Activated CD4-positive, alpha-beta T cell treated with anti-CD3 and anti-CD28 coated beads, Interleukin-10, Interleukin-2, amounts not matched to agents 100 ng/mL and 50 ng/mL, durations not matched to agents 16 hours and 8 hours (primary cell): ENCODE measurements around the gene APOBEC3A.
A peak's percentile ranks its signal among the peaks of the same experiment; 100 is the strongest.
"Not testable (repeated sequence)": the region's sequence is repeated elsewhere in the genome, so short reads cannot be mapped to it uniquely, and the experiment has no call there.

ENCODE experiments used
- DNase-seq: peaks from one replicate; pipeline ENCODE4 v3.0.0-alpha.2; 2020

Gene APOBEC3A

DNA sequence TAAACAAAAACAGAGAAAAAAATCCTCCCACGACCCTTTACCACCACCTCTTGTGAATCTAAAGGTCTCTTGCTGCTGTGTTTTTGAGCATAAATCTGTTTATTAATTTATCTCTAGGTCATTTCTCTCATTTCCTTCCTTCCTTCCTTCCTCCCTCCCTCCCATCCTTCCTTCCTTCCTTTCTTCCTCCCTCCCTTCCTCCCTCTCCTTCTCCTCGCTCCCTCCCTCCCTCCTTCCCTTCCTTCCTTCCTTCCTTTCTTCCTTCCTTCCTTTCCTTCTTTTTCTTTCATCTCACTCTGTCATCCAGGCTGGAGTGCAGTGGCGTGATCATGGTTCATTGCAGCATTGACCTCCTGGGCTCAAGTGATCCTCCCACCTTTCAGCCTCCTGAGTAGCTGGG is 13.5 kb upstream of the APOBEC3A start:
- DNase-seq: no peak

DNA sequence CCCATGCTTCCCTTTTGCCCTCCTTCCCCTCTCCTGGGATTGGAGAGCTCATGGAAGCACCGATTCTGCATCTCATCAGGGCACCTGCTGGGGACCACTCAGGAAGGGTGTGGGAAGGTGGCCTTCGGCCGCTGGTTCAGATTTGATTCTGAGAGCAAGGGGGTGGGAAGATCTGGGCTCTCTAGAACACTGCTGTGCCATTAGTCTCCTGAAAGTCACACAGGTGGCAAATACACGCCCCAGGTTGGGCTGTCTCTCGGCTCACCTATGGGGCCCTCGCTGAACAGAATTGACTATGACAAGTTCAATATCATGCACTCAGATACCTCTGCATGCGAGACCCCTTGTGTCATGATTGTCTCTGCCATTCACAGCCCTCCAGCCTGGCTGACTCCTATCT is 12.8 kb upstream of the APOBEC3A start:
- DNase-seq: no peak

DNA sequence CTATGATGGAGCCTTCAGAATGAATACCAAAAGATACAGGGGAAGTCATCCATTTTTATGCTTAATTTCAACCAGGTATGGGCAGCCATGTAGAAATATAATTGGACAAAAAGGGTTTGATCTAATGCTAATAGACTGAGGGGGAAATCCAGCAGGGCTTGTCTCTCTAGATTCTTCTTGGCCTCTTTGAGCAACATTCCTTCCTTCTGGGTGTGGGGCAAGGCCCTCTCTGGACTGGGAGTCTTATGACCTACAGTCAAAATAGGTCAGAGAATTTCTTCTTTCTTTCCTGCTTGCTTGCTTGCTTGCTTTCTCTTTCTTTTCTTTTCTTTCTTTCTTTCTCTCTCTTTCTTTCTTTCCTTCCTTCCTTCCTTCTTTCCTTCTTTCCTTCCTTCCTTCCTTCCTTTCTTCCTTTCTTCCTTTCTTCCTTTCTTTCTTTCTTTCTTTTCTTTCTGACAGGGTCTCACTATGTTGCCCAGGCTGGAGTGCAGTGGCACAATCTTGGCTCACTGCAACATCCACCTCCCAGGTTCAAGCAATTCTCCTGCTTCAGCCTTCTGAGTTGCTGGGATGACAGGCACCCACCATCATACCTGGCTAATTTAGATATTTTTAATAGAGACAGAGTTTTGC is 11.6 kb upstream of the APOBEC3A start:
- DNase-seq: not testable (repeated sequence)

DNA sequence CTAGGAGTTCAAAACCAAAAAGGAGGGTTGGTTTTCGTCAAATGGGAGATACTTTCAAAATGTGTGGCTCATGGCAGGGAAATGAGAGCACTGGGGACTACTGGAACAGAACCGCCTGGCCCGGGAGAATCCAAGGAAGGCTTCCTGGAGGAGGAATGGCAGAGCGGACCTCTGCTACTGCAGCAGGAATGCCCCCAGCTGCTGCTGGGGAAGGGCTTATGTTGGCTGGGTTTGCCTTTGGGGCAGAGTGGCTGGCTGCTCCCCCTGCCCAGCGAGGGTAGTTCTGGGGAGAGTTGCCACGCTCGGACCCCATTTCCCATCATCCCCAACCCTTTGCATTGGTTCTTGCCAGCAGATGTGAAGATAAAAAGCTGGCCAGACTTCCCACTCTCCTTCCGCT is 10.6 kb upstream of the APOBEC3A start:
- no peak for DNase-seq

DNA sequence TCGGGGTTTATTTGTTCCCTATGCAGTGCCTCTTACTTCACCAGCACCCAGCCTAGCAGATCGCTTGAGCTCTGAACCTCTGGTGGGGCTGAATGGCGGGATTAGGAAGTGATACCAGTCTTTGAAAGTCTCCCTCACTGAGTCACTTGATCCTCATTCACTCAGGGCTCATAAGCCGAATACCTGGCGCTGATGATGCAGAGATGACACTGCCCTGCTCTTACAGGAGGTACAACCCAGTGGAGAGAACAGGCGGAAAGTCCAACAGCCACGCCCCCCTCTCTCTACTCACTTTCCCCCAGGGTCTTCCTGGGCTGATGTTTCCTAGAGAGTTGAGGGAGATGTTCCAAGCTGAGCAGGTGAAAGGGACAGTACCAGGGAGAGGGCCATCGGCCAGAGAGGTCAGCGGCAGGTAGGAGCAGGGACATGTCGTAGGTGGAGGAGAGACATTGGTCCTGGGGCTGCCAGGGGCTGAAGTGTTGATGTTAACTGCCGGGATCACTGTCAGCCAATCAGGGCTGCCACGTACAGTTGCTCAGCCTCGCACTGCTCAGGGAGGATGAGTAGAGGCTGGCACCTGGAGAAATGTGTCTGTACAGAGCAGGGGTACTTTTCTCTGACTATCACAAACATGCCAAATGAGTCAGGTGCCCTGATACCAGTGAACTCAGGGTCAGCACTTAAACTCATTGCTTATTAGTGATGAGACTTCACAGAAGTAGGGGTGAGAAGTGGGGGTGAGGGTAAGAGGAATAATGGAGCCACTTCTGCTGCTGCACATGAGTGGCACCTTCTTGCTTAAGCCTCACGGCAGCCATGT is 9.9 kb upstream of the APOBEC3A start:
- no peak for DNase-seq

DNA sequence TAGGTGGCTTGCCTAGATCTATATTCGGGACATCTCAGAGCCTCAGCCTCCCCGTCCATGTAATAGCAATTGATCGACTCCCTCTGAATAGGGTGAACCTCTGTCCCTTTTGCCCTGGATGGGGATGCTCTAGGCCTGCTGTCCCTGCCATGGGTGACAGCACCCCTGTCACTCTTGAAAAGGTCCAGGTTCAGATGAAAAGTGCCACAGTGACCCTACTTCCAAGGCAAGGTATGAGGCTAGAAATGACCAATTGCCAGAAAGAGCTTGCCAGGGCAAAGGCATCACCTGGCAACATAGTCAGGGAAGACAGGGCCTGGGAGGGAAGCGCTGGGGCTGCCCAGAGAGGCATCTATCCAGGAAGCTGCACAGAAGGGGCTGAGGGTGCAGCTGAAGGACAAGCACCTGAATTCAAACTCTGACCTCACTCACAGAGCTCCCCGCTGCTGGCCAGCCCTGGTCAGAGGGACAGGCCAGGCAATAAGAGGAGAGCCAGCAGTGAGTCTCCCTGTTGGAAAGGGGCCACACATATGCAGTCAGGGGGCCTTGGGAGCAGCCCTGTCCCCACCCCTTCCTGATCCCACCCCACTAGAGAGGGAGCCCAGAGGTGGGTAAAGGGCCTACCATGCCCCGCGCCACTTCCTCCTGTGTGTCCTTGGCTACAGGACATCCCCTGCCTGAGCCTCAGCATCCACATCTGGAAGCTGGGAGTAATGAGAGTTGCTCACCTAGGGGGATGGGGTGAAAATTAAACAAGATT is 9.0 kb upstream of the APOBEC3A start:
- no peak for DNase-seq

DNA sequence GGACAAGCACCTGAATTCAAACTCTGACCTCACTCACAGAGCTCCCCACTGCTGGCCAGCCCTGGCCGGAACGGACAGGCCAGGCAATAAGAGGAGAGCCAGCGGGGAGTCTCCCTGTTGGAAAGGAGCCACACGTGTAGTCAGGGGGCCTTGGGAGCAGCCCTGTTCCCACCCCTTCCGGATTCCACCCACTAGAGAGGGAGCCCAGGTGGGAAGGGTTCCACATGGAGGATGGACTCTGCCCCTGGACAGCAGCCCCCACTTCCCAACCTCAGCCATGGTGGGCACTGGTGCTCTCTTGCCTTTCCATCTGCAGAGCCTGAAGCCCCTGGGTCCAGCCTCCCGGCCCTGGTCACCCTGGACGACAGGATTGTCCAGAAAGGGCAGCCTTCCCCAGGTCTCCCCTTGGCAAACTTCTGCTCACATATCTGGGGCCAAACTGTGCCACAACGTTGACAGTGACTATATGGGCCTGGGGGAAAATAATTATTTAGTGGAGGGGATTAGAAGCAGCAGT is 7.5 kb upstream of the APOBEC3A start:
- DNase-seq: no peak

DNA sequence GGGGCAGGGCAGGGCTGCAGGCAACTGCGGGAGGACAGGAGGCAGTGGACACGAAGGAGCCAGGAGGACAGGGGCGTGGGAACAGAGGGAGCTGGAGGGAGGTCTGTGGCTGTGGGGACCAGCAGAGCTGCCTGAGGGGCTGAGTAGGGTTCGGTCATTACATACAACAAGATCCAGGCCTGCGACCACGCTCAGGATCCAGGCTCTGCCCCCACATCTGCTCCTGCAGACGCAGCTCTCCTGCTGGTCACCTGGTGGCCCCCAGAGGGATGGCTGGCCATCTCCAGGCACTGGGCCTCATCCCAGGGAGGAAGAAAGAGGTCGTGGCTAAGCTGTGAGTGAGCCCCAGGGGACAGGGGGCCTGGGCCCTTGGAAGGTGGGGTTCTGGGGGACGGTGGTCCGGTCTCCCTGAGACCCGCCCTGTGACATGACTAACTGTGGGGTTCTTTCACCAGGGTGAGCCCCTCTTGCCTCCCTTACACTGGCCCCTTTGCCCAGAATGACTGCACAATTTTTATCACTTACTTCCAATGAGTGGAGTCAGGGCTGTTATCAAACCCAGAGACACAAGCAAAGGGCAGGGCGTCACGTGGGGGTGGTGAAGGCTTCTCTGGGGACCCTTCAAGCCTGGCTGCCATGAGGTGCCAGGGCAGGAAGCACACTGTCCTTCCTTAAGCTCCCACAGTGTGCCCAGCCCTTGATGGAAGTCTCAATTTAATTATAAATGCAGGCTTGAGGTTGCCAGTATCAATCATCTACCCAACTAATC is 6.7 kb upstream of the APOBEC3A start:
- no peak for DNase-seq

DNA sequence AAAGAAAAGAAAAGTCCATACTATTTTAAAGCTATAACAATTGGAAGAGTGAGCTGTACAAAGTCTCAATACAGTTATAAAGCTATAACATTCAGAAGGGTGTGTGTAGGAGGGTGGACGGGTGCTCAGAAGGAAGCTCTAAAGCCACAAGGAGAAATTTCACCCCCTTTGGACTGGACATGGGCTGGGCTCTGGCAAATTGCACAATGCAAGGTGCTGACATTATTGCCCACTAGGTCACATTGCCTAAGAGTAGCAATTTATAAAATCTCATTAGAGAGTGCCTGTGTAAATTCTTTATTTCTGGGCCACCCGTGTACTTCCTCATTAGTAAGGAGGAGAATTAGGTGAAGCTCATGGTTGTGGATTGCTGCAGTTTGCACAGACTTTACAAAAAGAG is 5.7 kb upstream of the APOBEC3A start:
- DNase-seq: no peak

DNA sequence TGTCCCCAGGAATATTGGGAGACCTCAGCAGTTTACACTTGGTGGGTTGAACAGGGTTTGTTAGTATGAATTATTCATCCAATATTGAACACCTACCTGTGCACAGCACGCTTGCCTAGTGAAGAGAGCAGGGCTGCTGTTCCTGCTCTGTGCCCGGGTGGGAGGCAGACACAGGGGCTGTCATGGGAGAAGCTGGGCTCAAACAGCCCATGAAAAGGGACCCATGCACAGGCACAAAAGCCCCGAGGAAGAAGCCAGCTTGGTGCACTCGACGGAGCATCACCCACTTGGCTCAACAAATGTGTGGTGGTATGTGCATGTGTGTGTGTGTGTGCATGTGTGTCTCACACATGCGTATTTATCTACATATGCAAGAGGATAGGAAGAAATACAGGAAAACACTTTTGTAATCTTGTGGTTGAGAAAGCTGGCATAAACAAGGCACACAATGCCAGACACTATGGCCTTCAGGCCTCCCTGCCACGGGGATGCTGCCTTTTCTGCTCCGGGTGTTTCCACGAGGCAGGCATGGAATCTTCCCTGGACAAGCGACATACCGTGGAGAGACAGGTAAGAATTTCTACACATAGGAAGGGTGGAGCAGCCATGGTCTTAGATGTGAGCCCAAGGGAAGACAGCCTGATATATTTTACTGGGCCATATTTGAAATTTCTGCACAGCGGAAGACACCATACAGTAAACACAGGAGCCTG is 5.0 kb upstream of the APOBEC3A start:
- no peak for DNase-seq

DNA sequence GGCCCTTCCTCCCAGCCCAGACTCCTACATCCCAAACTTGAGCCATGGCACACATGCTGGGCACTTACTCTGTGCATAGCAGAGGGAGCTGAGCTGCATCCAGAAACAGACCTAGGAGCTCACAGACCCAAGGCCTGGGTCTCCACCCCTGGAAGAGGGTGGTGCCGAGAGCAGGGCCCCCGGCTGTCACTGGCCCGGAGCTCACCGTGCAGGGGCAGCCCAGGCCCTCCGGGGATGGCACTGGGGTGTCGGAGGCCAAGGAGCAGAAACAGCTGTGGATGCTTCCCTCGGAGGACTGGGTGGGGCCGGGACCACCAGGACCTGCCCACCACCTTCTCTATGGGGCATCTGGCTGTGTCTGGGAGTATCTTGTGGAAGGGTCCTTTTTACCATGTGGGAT is 4.3 kb upstream of the APOBEC3A start:
- no peak for DNase-seq

DNA sequence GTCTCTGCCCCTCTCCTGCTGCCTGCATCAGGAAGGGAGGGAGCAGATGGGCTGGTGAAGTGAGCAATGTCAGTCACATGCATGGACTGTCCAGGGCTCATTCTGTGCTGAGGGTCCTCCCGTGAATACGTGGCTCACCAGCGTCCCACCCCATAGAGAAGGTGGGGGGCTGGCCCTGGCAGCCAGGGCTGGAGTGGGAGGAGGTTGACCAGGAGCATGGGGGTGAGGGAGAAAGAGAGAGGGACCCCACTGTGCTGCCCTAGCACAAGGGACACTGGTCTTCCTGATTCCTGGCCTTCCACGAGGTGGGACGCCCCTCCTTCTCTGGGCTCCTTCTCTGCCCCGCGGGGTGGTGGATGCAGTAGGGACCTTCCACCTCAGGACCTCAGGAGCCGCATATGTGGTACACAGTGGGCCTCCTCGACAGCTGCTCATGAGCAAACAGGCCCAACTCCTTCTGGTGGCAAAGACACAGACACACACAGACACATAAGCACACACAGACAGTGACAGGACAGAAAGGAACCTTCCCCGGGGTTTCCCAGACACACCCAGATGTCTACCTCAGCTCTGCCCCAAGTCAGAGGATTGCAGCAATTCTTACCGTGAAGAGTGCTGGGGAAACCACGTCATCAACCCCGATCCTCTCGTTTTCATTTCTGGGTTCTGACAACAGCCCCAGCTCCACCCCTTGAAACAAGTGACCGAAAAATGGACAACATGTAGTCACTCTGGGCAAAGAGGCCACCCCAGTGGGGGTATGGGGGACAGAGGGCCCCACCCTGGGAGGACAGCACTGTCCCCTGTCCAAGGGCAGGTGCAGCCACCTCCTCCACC is 3.6 kb upstream of the APOBEC3A start:
- peak; percentile 91 for DNase-seq

DNA sequence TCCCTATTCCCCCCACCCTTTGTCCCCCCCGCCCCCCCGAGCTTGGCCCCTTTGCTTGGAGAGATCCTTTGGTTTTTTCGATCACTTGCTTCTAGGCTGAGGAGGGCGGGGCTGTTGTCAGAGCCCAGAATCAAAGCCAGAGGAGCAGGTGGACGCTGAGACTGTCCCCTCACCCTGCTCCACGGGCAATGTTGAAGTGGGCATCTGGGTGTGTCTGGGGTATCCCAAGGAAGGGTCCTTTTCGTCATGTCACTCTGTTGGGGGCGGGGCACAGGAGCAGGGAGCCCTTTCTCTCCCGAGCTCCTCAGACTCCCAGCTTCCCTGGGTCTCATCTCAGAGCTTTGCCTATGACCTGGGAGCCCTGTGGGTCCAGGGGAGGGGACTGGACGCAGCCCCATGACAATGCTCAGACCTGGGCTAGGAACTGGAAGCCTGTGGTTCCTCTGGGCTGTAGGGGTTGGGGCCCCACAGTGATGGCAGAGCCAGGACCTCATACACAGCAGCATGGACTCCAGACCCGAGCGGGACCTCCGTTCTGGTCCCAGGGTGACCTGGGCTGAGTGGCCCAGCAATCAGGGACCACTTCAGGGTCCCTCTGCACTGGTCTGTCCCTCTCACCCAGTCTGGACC is 2.9 kb upstream of the APOBEC3A start:
- no peak for DNase-seq

DNA sequence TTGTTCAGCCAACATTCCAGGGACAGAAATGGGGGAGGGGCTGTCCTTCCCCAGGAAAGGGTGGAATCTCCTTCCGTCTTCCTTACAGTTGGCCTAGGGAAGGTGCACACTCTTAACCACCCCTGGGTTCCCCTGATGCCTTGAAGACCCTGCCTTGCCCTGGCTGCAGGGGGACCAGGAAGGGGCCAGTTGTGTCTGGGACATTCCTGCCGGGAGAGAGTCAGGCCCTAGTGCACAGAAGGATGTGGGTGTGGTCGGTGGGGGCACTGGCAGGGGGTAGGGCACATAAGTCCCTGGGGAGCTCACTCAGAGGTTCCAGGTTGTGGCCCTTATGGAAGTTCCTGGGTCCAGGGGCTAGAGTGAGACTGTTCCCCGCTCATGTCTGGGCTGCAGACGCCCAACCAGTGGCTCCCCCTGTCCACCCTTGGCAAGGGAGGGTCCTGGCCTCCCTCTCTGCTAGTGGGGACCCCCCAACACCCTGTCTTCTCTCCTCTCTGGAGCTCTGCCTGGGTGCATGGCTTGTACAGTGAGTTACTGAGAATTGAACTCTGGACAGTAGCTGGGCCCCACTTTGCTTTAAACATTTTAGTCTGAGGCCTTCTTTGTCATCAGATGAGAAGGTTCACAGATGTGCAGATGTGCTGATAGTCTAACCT is 2.0 kb upstream of the APOBEC3A start:
- no peak for DNase-seq

DNA sequence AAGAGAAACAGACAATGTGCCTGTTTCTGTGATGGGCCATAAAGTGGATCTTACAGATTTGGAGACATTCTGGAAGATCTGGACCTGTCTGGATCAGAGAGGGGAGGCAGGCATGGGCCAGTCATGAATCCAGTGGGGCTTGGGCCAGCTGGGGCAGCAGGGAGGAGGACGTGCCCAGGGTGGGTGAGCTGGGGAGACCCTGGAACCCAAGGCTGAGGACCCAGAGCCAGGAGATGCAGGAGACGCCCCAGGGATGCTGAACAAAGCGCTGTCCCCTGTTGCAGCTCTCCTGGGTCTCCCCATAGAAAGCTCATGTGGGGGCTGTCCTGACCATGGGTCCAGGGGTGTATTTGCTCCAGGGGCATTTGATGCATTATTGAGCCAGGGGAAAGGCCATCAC is 1.5 kb upstream of the APOBEC3A start:
- no peak for DNase-seq

DNA sequence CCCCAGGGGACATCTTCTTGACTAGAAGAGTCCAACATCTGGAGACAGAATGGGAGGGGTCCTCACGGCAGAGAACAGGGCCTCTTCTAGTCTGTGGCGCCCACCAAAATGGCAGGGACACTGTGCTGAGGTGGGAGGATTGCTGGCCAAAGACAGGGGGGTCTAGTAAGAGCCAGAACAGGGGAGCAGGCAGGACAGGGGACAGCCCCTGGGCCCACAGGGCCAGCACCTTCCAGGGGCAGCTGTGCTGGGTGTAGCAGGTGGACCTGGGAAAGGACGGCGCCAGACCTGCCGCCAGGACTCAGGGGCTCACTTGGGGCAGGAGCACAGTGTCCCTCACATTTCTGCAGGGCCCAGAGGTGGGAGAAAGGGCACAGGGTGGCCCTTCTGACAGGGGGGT is 858 bp upstream of the APOBEC3A start:
- no peak for DNase-seq

DNA sequence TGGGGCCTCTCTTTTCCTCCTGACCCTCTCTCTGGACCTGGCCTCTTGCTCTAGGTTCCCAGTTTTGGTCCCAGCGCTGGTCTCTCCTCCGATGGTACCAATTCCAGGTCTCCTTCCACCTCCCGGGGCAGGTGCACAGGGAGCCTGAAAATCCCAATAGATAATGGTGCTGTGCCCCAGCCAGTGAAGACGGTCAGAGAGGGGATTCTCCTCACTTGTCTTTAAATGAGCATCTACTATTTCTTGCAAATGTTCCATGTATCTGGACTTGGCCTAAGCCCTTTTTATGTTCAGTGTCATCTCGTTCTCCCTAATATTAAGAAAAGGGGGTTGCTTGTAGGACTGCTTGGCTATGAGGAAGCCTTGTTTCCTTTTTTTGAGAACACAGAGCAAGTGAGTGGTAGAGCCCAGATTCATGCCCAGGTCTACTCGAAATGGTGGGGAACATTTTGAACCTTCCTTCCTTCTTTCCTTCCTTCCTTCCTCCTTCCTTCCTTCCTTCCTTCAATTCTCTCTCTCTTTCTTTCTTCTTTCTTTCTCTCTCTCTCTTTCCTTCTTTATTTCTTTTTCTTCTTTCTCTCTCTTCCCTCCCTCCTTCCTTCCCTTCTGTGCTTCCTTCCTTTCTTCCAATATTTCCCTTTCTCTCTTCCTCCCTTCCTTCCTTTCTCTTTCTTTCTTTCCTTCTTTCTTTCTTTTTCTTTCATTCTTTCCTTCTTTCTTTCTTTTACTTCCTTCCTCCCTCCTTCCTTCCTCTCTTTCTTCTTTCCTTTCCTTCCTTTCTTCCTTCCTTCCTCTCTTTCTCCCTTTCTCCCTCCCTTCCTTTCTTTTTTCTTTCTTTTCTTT is 620 bp downstream of the APOBEC3A start:
- DNase-seq: no peak

DNA sequence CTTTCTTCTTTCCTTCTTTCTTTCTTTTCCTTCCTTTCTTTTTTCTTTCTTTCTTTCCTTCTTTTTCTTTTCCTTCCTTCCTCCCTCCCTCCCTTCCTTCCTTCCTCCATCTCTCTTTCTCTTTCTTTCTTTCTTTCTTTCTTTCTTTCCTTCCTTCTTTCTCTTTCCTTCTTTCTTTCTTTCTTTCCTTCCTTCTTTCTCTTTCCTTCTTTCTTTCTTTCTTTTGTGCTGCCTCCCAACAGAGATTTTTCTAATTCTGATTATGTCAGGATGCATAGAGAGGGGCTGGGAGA is 1.2 kb downstream of the APOBEC3A start:
- DNase-seq: not testable (repeated sequence)

DNA sequence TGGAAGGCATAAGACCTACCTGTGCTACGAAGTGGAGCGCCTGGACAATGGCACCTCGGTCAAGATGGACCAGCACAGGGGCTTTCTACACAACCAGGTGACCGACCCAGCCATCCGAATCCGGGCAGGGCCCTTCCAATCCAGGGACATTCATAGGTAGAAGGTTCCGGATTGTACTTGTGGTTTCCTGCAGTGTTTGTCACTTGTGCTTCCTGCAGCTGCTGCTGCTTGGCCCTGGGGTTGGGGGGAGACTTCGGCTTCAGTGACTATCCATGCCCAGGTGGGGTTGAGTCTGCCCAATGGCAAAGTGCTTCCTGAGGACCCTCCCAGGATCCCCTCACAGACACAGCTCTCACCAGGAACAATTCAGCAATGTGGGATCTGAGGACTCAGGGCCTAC is 2.2 kb downstream of the APOBEC3A start:
- DNase-seq: no peak

DNA sequence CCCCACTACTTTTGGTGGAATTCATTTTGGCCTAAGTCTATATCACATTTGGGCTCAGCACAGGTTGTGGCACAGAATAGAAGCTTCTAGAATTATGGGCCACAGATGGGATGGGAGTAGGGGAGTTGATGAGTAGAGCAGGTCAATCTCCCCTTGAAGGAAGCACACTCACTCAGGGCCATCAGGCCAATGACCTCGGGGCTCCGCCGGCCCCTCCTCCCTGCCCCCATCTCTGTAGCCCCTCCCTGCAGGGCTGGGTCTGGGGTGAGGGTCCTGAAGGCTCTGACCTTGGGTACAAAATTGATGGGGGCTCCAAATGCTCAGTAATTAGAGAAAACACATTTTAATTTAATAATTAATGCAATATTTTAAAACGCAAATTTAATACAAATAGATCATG is 3.3 kb downstream of the APOBEC3A start:
- not testable (repeated sequence) for DNase-seq
